ENCODE measurements around the gene PGAP6. TPM values are rescaled to one million over a fixed set of nuclear protein-coding genes. Genes with fewer than 3 reads are reported as not detected.

PGAP6 gene
- total and polyA plus RNA-seq, 9 of the 15 experiments (the other 6 are each of a cell fraction or from before 2014, with no cell fraction given) = 0.45 to 50.2 (median 39.3) TPM

- intact Hi-C loops (cut with micrococcal nuclease) (no loop called here), in situ Hi-C loops (cut with MboI) (no loop called here)
- no peak overlapping the region for H2AFZ ChIP-seq (ENCODE audit: low read depth, low read length)
- peaks cover 33% of the 10 kb centered on the region for H3K79me2 ChIP-seq (ENCODE audit: control insufficient read depth, insufficient read depth, low read length)
- DNase-seq (ENCODE audit: extremely low read depth in 1 of 4, low spot score in 3 of 4) (peak; percentile 46 to 62 (median 58)), ATAC-seq (peak; percentile 80), FAIRE-seq (no peak)
- CTCF ChIA-PET (ENCODE audit: low intra/inter-chr PET ratio) = interaction anchor here (0.9 kb wide), 1 partner anchor 11 kb away, joined by 3 read pairs; the partner anchor contains the start of gene MRPL28
- WGBS (ENCODE audit: insufficient coverage, low coverage, missing lambda C conversion rate) = 1% methylated on average over 31 of the region's 73 CpGs
- BruUV-seq (replicated peaks) = no TSS peak
- H3K9me3 ChIP-seq (replicated peaks; ENCODE audit: control insufficient read depth, insufficient read depth, low read depth, low read length) = no peaks in the 10 kb centered on the region
- peak overlapping the region; percentile 80 to 88 for H3K9ac ChIP-seq (ENCODE audit: insufficient read depth in 1 of 2, low read depth in 2 of 2, low read length in 2 of 2)
- H3K4me2 ChIP-seq (ENCODE audit: insufficient read depth, low read length) = peak overlapping the region; percentile 65
- peaks cover under 1 to 64% of the 10 kb centered on the region in 2 experiments; a peak in 4 of 5 replicates for H3K4me1 ChIP-seq (replicated peaks in 1 of 2; ENCODE audit: control insufficient read depth in 2 of 2, insufficient read depth in 2 of 2, low read length in 2 of 2)
- no peaks in the 10 kb centered on the region for H3K27me3 ChIP-seq (ENCODE audit: control insufficient read depth in 2 of 2, insufficient read depth in 2 of 2, low read length in 2 of 2)
- no peaks in the 10 kb centered on the region for H3K9me1 ChIP-seq (ENCODE audit: control insufficient read depth, insufficient read depth, low read length)
- peaks cover 16% of the 10 kb centered on the region; the same call in 2 of the 3 replicates for H3K36me3 ChIP-seq (ENCODE audit: control insufficient read depth, insufficient read depth, low read length)
- POLR2A ChIA-PET = interaction anchor here (0.6 kb wide), 1 partner anchor 63 kb away, joined by 3 read pairs; no protein-coding TSS in a partner anchor
- no peaks in the 10 kb centered on the region for H4K20me1 ChIP-seq (replicated peaks; ENCODE audit: control insufficient read depth, insufficient read depth, low read length)
- H3K4me3 ChIP-seq = peak overlapping the region; percentile 94
- peak overlapping the region; percentile 75 for H3K27ac ChIP-seq (ENCODE audit: extremely low read depth, low read depth, low read length)
- TF ChIP-seq KHSRP (IDR thresholded peaks at IDR 0.05) = no peak
- 0 out of 2 replicates have a peak, but pooled peaks have one; percentile 48 for TF ChIP-seq PRMT5 (CRISPR knock-in tag; IDR thresholded peaks at IDR 0.05)
- TF ChIP-seq ZNF263 (CRISPR knock-in tag; IDR thresholded peaks at IDR 0.05; ENCODE audit: borderline replicate concordance) = no peak
- TF ChIP-seq DACH1 (IDR thresholded peaks at IDR 0.05; ENCODE audit: partially characterized antibody) = peak; percentile 34
- TF ChIP-seq CREBBP (IDR thresholded peaks at IDR 0.05; ENCODE audit: low read depth, low read length) = no peak
- no peak for TF ChIP-seq NCOA6 (IDR thresholded peaks at IDR 0.05)
- TF ChIP-seq CLOCK (CRISPR knock-in tag; IDR thresholded peaks at IDR 0.05; ENCODE audit: borderline replicate concordance) = no peak
- TF ChIP-seq CEBPG (CRISPR knock-in tag; IDR thresholded peaks at IDR 0.05) = no peak
- TF ChIP-seq CEBPG (tag; conservative IDR thresholded peaks at IDR 0.05 in 1 of 2, IDR thresholded peaks at IDR 0.05 in 1 of 2) = no peak
- TF ChIP-seq STAT6 (CRISPR knock-in tag; IDR thresholded peaks at IDR 0.05) = no peak
- no peak for TF ChIP-seq ZNF707 (CRISPR knock-in tag; conservative IDR thresholded peaks at IDR 0.05)
- TF ChIP-seq ZNF311 (CRISPR knock-in tag; IDR thresholded peaks at IDR 0.05) = no peak
- TF ChIP-seq RFX1 (IDR thresholded peaks at IDR 0.05) = no peak
- TF ChIP-seq KLF1 (tag; IDR thresholded peaks at IDR 0.05) = no peak
- TF ChIP-seq CXXC5 (CRISPR knock-in tag; IDR thresholded peaks at IDR 0.05) = peak; percentile 10; the same call in 1 of the 2 replicates
Observed at GRCh38 chr16:381012-381788, 578 bp downstream of the PGAP6 start.

Data from K562 (cell line).